CD1c-positive myeloid dendritic cell (primary cell): ENCODE measurements around the gene FADS3.

ENCODE experiments used
- DNase-seq: peaks from one replicate; pipeline ENCODE4 v3.0.0-alpha.2; 2016; ENCODE audit errors: extremely low spot score

FADS3 gene

GRCh38 chr11:61891331-61892084 lies at the start of gene FADS3:
TSS of gene FADS3 (minus strand) at chr11:61891545. CDS start at chr11:61891381, 164 bp downstream.
- peak; percentile 84 for DNase-seq

- DNase-seq: no peak
These were observed 49.1 kb upstream of the FADS3 start for GRCh38 chr11:61940466-61940865.

GRCh38 chr11:61935861-61936260 lies 44.5 kb upstream of the FADS3 start:
- DNase-seq: no peak

GRCh38 chr11:61930933-61931332 lies 39.6 kb upstream of the FADS3 start:
- DNase-seq: no peak

- DNase-seq: no peak
These were observed 37.3 kb upstream of the FADS3 start for GRCh38 chr11:61928606-61929005.

GRCh38 chr11:61927501-61927900 lies 36.2 kb upstream of the FADS3 start:
- no peak for DNase-seq

- no peak for DNase-seq
These were observed 34.9 kb upstream of the FADS3 start for GRCh38 chr11:61926235-61926634.

GRCh38 chr11:61925736-61926135 lies 34.4 kb upstream of the FADS3 start:
- no peak for DNase-seq

GRCh38 chr11:61924064-61924455 lies 32.7 kb upstream of the FADS3 start:
- no peak for DNase-seq

GRCh38 chr11:61923166-61924063 lies 32.1 kb upstream of the FADS3 start:
- DNase-seq: no peak

- peak; percentile 59 for DNase-seq
These were observed 31.2 kb upstream of the FADS3 start for GRCh38 chr11:61922539-61922938.

- no peak for DNase-seq
These were observed 30.1 kb upstream of the FADS3 start for GRCh38 chr11:61921446-61921845.

GRCh38 chr11:61919705-61920631 lies 28.6 kb upstream of the FADS3 start:
- DNase-seq: no peak

GRCh38 chr11:61918938-61919704 lies 27.8 kb upstream of the FADS3 start:
- DNase-seq: no peak

GRCh38 chr11:61918251-61918937 lies 27.0 kb upstream of the FADS3 start:
- no peak for DNase-seq

- peak; percentile 25 for DNase-seq
These were observed 26.2 kb upstream of the FADS3 start, which contains the start of gene RAB3IL1 for GRCh38 chr11:61917334-61918109. TSS of gene RAB3IL1 (minus strand) at chr11:61917566. CDS start at chr11:61917367, 199 bp downstream.

GRCh38 chr11:61916737-61917333 lies 25.5 kb upstream of the FADS3 start:
- DNase-seq: no peak

GRCh38 chr11:61914471-61915171 lies 23.3 kb upstream of the FADS3 start:
- no peak for DNase-seq
